ENCODE results near the gene ATG10. TPM values are rescaled to one million over a fixed set of nuclear protein-coding genes. Genes with fewer than 3 reads are reported as not detected.

The ATG10 gene
- polyA plus RNA-seq, 1 donor from 2014 or later, result 12.1 TPM

DNA sequence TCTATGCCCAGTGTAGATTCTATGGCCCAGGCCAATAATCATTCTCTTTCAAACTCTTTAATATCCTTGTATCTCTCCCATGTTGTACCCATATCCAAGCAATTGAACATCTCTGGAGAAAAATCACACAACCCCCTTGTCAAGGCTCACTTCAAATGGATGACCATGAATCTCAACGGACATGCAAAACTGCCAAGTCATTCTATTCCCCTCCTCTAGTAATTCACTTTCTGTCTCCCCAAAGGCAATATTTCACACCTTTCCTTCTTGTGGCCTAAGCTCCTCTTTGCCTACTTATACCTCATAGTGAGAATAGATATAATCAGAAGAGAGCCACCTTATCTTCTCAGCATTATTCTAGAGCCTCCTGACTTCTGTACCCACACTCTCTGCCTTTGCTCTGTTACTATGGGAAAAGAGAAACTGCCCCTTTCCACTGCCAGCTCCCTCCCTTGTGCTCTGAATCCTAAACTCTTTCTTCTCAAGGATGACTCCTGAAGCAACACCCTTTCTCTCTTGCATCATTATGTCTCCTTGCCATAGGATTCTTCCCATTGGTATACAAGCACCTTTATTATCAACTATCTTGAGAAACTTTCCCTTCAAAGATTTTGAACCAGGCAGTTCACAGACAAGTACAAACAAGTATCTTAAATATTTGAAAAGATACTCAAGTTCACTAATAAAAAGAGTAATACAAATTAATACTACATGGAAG is 240.2 kb downstream of the ATG10 start:
- Histone ChIP-seq H3K9me2 (ENCODE audit: insufficient read depth, low read length) (no peaks in the 10 kb centered on the region), H3K9ac (ENCODE audit: low read length) (no peak overlapping the region), H3K27ac (ENCODE audit: low read length) (no peak overlapping the region), H3K4me3 (ENCODE audit: low read length) (no peak overlapping the region), H3K9me3 (ENCODE audit: low read length) (no peaks in the 10 kb centered on the region), H3K36me3 (ENCODE audit: insufficient read depth, low read length) (no peaks in the 10 kb centered on the region), H3K27me3 (ENCODE audit: insufficient read depth, low read depth, low read length) (no peaks in the 10 kb centered on the region), H3K4me2 (ENCODE audit: low read length) (no peak overlapping the region), H4K20me1 (ENCODE audit: insufficient read depth) (no peaks in the 10 kb centered on the region), H3F3A (ENCODE audit: insufficient read depth, low read length, poor library complexity, severe bottlenecking) (no peaks in the 10 kb centered on the region), H3K79me2 (replicated peaks; ENCODE audit: insufficient read depth, low read length) (no peaks in the 10 kb centered on the region), H2AFZ (ENCODE audit: low read depth, low read length) (no peak overlapping the region)
- TF ChIP-seq EZH2 (IDR thresholded peaks at IDR 0.05; ENCODE audit: borderline replicate concordance, insufficient read depth, low read length, poor library complexity, severe bottlenecking) (no peak), EP300 (conservative IDR thresholded peaks at IDR 0.05; ENCODE audit: poor library complexity, severe bottlenecking) (no peak)

DNA sequence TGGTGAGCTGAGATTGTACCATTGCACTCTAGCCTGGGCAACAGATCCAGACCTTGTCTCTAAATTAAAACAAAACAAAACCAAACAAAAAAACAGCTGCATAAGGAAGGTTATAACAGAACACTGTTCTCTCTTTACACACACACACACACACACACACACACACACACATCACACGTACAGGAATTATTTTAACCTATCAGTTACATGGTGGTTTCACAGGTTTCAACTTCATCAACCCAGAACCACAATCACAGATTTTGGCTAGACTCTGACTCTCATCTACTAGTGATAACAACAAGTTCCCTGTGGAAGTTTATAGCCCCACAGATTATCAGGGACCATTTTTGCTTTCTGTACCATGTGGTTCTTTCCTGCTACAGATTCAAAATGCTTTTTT is 246.1 kb downstream of the ATG10 start:
- no peak overlapping the region for H3K4me2 ChIP-seq (ENCODE audit: low read length)
- H3K9me2 ChIP-seq (ENCODE audit: insufficient read depth, low read length), result no peaks in the 10 kb centered on the region
- no peak overlapping the region for H3K27ac ChIP-seq (ENCODE audit: low read length)
- no peak overlapping the region for H3K4me3 ChIP-seq (ENCODE audit: low read length)
- H4K20me1 ChIP-seq (ENCODE audit: insufficient read depth), result no peaks in the 10 kb centered on the region
- no peak overlapping the region for H3K9ac ChIP-seq (ENCODE audit: low read length)
- no peak overlapping the region for H2AFZ ChIP-seq (ENCODE audit: low read depth, low read length)
- H3K36me3 ChIP-seq (ENCODE audit: insufficient read depth, low read length), result no peaks in the 10 kb centered on the region
- H3K79me2 ChIP-seq (replicated peaks; ENCODE audit: insufficient read depth, low read length), result no peaks in the 10 kb centered on the region
- H3K9me3 ChIP-seq (ENCODE audit: low read length), result no peaks in the 10 kb centered on the region
- TF ChIP-seq RAD21 (conservative IDR thresholded peaks at IDR 0.05) (no peak), MXI1 (conservative IDR thresholded peaks at IDR 0.05; ENCODE audit: poor library complexity, severe bottlenecking) (no peak), POLR2AphosphoS5 (IDR thresholded peaks at IDR 0.05) (no peak), EP300 (conservative IDR thresholded peaks at IDR 0.05; ENCODE audit: poor library complexity, severe bottlenecking) (no peak), TAF1 (IDR thresholded peaks at IDR 0.05; ENCODE audit: low read depth) (no peak), EZH2 (IDR thresholded peaks at IDR 0.05; ENCODE audit: borderline replicate concordance, insufficient read depth, low read length, poor library complexity, severe bottlenecking) (no peak)
- TF ChIP-seq, protein P1, sequence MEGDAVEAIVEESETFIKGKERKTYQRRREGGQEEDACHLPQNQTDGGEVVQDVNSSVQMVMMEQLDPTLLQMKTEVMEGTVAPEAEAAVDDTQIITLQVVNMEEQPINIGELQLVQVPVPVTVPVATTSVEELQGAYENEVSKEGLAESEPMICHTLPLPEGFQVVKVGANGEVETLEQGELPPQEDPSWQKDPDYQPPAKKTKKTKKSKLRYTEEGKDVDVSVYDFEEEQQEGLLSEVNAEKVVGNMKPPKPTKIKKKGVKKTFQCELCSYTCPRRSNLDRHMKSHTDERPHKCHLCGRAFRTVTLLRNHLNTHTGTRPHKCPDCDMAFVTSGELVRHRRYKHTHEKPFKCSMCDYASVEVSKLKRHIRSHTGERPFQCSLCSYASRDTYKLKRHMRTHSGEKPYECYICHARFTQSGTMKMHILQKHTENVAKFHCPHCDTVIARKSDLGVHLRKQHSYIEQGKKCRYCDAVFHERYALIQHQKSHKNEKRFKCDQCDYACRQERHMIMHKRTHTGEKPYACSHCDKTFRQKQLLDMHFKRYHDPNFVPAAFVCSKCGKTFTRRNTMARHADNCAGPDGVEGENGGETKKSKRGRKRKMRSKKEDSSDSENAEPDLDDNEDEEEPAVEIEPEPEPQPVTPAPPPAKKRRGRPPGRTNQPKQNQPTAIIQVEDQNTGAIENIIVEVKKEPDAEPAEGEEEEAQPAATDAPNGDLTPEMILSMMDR (IDR thresholded peaks at IDR 0.05; ENCODE audit: poor library complexity, severe bottlenecking), result no peak
- no peaks in the 10 kb centered on the region for H3F3A ChIP-seq (ENCODE audit: insufficient read depth, low read length, poor library complexity, severe bottlenecking)
- H3K27me3 ChIP-seq (ENCODE audit: insufficient read depth, low read depth, low read length), result no peaks in the 10 kb centered on the region

DNA sequence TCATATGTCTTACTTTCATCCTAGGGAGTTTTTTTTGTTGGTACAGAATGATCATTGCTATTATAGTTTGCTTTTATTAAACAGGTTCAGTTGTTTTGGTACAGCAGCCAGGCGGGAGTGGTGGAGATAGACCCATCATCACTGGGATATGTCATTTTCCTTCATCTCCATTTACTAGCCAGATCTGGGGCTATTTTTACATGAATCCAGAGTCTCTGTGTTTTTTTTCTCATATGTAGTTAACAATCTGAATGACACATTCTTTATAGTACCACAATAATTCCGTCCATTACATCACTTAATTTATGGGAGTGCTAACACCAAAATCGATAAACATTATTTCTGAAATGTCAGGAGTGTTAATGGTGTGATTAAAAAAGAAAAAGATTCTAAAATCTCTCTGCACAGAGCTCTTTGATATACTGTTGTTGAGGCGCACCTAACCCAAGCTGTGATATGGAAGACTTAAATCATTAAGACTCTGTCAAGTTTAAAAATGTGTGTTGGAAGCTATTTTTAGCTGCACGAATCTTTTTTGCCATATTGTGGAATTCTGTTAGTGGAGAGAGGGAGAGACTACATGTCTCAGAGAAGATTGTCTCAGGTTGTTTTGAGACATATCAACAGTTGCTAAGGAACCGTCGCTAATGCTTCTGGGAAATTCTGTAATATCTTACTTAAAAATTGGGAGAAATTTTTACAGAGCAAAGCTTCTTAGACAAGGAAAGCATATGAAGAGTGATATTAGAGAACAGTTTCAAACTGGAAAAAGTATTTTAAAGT is 246.7 kb downstream of the ATG10 start:
- no peaks in the 10 kb centered on the region for H3K79me2 ChIP-seq (replicated peaks; ENCODE audit: insufficient read depth, low read length)
- H3K36me3 ChIP-seq (ENCODE audit: insufficient read depth, low read length), result no peaks in the 10 kb centered on the region
- no peaks in the 10 kb centered on the region for H3K9me2 ChIP-seq (ENCODE audit: insufficient read depth, low read length)
- no peaks in the 10 kb centered on the region for H3F3A ChIP-seq (ENCODE audit: insufficient read depth, low read length, poor library complexity, severe bottlenecking)
- H3K9me3 ChIP-seq (ENCODE audit: low read length), result no peaks in the 10 kb centered on the region
- no peak overlapping the region for H3K27ac ChIP-seq (ENCODE audit: low read length)
- H3K4me3 ChIP-seq (ENCODE audit: low read length), result no peak overlapping the region
- H3K9ac ChIP-seq (ENCODE audit: low read length), result no peak overlapping the region
- no peak overlapping the region for H2AFZ ChIP-seq (ENCODE audit: low read depth, low read length)
- no peaks in the 10 kb centered on the region for H3K27me3 ChIP-seq (ENCODE audit: insufficient read depth, low read depth, low read length)
- TF ChIP-seq, protein P1 (IDR thresholded peaks at IDR 0.05; ENCODE audit: poor library complexity, severe bottlenecking), result no peak
- no peak for TF ChIP-seq RAD21 (conservative IDR thresholded peaks at IDR 0.05)
- TF ChIP-seq MXI1 (conservative IDR thresholded peaks at IDR 0.05; ENCODE audit: poor library complexity, severe bottlenecking), result no peak
- TF ChIP-seq SMC3 (conservative IDR thresholded peaks at IDR 0.05; ENCODE audit: poor library complexity), result no peak
- no peak for TF ChIP-seq TAF1 (IDR thresholded peaks at IDR 0.05; ENCODE audit: low read depth)
- TF ChIP-seq POLR2AphosphoS5 (IDR thresholded peaks at IDR 0.05), result no peak
- no peak for TF ChIP-seq EZH2 (IDR thresholded peaks at IDR 0.05; ENCODE audit: borderline replicate concordance, insufficient read depth, low read length, poor library complexity, severe bottlenecking)
- TF ChIP-seq EP300 (conservative IDR thresholded peaks at IDR 0.05; ENCODE audit: poor library complexity, severe bottlenecking), result no peak
- TF ChIP-seq, protein P2, sequence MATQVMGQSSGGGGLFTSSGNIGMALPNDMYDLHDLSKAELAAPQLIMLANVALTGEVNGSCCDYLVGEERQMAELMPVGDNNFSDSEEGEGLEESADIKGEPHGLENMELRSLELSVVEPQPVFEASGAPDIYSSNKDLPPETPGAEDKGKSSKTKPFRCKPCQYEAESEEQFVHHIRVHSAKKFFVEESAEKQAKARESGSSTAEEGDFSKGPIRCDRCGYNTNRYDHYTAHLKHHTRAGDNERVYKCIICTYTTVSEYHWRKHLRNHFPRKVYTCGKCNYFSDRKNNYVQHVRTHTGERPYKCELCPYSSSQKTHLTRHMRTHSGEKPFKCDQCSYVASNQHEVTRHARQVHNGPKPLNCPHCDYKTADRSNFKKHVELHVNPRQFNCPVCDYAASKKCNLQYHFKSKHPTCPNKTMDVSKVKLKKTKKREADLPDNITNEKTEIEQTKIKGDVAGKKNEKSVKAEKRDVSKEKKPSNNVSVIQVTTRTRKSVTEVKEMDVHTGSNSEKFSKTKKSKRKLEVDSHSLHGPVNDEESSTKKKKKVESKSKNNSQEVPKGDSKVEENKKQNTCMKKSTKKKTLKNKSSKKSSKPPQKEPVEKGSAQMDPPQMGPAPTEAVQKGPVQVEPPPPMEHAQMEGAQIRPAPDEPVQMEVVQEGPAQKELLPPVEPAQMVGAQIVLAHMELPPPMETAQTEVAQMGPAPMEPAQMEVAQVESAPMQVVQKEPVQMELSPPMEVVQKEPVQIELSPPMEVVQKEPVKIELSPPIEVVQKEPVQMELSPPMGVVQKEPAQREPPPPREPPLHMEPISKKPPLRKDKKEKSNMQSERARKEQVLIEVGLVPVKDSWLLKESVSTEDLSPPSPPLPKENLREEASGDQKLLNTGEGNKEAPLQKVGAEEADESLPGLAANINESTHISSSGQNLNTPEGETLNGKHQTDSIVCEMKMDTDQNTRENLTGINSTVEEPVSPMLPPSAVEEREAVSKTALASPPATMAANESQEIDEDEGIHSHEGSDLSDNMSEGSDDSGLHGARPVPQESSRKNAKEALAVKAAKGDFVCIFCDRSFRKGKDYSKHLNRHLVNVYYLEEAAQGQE (IDR thresholded peaks at IDR 0.05; ENCODE audit: borderline replicate concordance), result no peak
- no peaks in the 10 kb centered on the region for H4K20me1 ChIP-seq (ENCODE audit: insufficient read depth)
- no peak overlapping the region for H3K4me2 ChIP-seq (ENCODE audit: low read length)

All from neural cell (in vitro differentiated cells).